Left ventricle myocardium inferior (tissue), 1 donor: ENCODE results near the gene SPECC1. TPM values are rescaled to one million over a fixed set of nuclear protein-coding genes. Genes with fewer than 3 reads are reported as not detected.

Experiments used
- DNase-seq: peaks from one replicate; pipeline ENCODE4 v3.0.0-alpha.2; 2020
- H3K27ac ChIP-seq: fragments of 200-600 bp; replicated peaks from 2 replicates; pipeline ENCODE4 v1.8.0; 2021
- H3K27me3 ChIP-seq: fragments of 200-600 bp; 2 replicates; pipeline ENCODE4 v1.8.0; 2021; ENCODE audit warnings: low read depth
- H3K36me3 ChIP-seq: fragments of 200-600 bp; 2 replicates; pipeline ENCODE4 v1.8.0; 2021
- H3K4me1 ChIP-seq: fragments of 200-600 bp; 2 replicates; pipeline ENCODE4 v1.8.0; 2021
- H3K4me3 ChIP-seq: fragments of 200-600 bp; 2 replicates; pipeline ENCODE4 v1.8.0; 2021; ENCODE audit warnings: mild to moderate bottlenecking, moderate library complexity
- H3K9me3 ChIP-seq: fragments of 200-600 bp; replicated peaks from 2 replicates; pipeline ENCODE4 v1.8.0; 2021
- CTCF ChIP-seq: fragments of 200-600 bp; IDR thresholded peaks from 2 replicates; pipeline ENCODE4 v1.8.0; 2021; ENCODE audit warnings: antibody characterized with exemption, mild to moderate bottlenecking, borderline replicate concordance
- intact Hi-C: fragments of 100-400 bp; cut with micrococcal nuclease; formaldehyde crosslinking; loops from one replicate; pipeline ENCODE4 v1.11.0; 2022
- total RNA-seq: library from RNA; stranded (reverse); fragmentation: NEBNext Ultra II Directional; extraction: Animal tissue kit (Norgen Biotek cat#: 25700); gene quantifications from one replicate; pipeline ENCODE4 v1.2.1, GENCODE V29; 2021
- donor health status: DM: no; HTN: yes; CAD: no; lungs with severe emphysema.

SPECC1 gene
- total RNA-seq, 1 donor from 2014 or later: 10.6 TPM

- no peaks in the 10 kb centered on the region for H3K27me3 ChIP-seq
- no peaks in the 10 kb centered on the region for H3K36me3 ChIP-seq
- intact Hi-C loops: no loop called here
- no peaks in the 10 kb centered on the region for H3K9me3 ChIP-seq
- no peaks in the 10 kb centered on the region for H3K4me1 ChIP-seq
- DNase-seq: no peak
- TF ChIP-seq CTCF: no peak
- no peak overlapping the region for H3K27ac ChIP-seq
- H3K4me3 ChIP-seq: no peak overlapping the region
Measured at GRCh38 chr17:20313306-20313705, 304.1 kb downstream of the SPECC1 start.

GRCh38 chr17:20313891-20314290, 304.7 kb downstream of the SPECC1 start:
- intact Hi-C loops: no loop called here
- no peak for TF ChIP-seq CTCF
- Histone ChIP-seq H3K4me1 (no peaks in the 10 kb centered on the region), H3K27me3 (no peaks in the 10 kb centered on the region), H3K36me3 (no peaks in the 10 kb centered on the region), H3K27ac (no peak overlapping the region), H3K4me3 (no peak overlapping the region), H3K9me3 (no peaks in the 10 kb centered on the region)
- no peak for DNase-seq

GRCh38 chr17:20314834-20315233, 305.7 kb downstream of the SPECC1 start:
- intact Hi-C loops: no loop called here
- no peaks in the 10 kb centered on the region for H3K4me1 ChIP-seq
- H3K4me3 ChIP-seq: no peak overlapping the region
- DNase-seq: no peak
- TF ChIP-seq CTCF: no peak
- no peaks in the 10 kb centered on the region for H3K9me3 ChIP-seq
- H3K27ac ChIP-seq: no peak overlapping the region
- H3K27me3 ChIP-seq: no peaks in the 10 kb centered on the region
- no peaks in the 10 kb centered on the region for H3K36me3 ChIP-seq

GRCh38 chr17:20315311-20315710, 306.2 kb downstream of the SPECC1 start:
- Histone ChIP-seq H3K4me3 (no peak overlapping the region), H3K9me3 (no peaks in the 10 kb centered on the region), H3K36me3 (no peaks in the 10 kb centered on the region), H3K27ac (no peak overlapping the region), H3K27me3 (peaks cover under 1% of the 10 kb centered on the region), H3K4me1 (peaks cover 1% of the 10 kb centered on the region)
- no peak for DNase-seq
- no peak for TF ChIP-seq CTCF
- intact Hi-C loops: no loop called here

- Histone ChIP-seq H3K36me3 (no peaks in the 10 kb centered on the region), H3K4me1 (peaks cover 5% of the 10 kb centered on the region), H3K4me3 (no peak overlapping the region), H3K9me3 (no peaks in the 10 kb centered on the region), H3K27me3 (peaks cover 4% of the 10 kb centered on the region), H3K27ac (no peak overlapping the region)
- no peak for TF ChIP-seq CTCF
- no peak for DNase-seq
- intact Hi-C loops: no loop called here
Measured at GRCh38 chr17:20315821-20316220, 306.7 kb downstream of the SPECC1 start.
